HepG2 (cell line): ENCODE results near the gene CCM2. TPM values are rescaled to one million over a fixed set of nuclear protein-coding genes. Genes with fewer than 3 reads are reported as not detected.

Experiments
- ATAC-seq: fragments of 200-7000 bp; cut with Tn5 transposase; 3 replicates; pipeline ENCODE4 v1.9.1; 2020; ENCODE audit warnings: mild to moderate bottlenecking, moderate library complexity
- BruUV-seq: library from RNA; stranded (reverse); fragments of 400-500 nt; replicated peaks from 2 replicates; lab custom pipeline; 2021; lab: Mats Ljungman, UMichigan
- CTCF ChIA-PET: fragments of 300-600 bp; formaldehyde crosslinking; extraction: SDS; loops from one replicate; lab custom pipeline; 2021; ENCODE audit warnings: low total read pairs, inconsistent platforms, low intra/inter-chr PET ratio; lab: Yijun Ruan, JAX
- POLR2A ChIA-PET: fragments of 350-600 bp; sonication (Branson Sonifier 250); formaldehyde crosslinking; loops from one replicate; lab custom pipeline; 2020; ENCODE audit warnings: antibody characterized with exemption, inconsistent platforms; lab: Yijun Ruan, JAX
- DNase-seq: peaks from one replicate; pipeline ENCODE4 v3.0.0-alpha.2; 2015; ENCODE audit warnings: low spot score
- FAIRE-seq: peaks from 3 replicates; lab custom pipeline; 2011; peaks lifted over from hg19 to GRCh38; lab: Jason Lieb, UNC
- H2AFZ ChIP-seq: one replicate; pipeline ENCODE4 v1.6.1; 2011; ENCODE audit warnings: low read length, inconsistent platforms
- H3K27ac ChIP-seq: fragments of 300-600 bp; 3 replicates; pipeline ENCODE4 v1.8.0; 2011; ENCODE audit warnings: mixed run types, mild to moderate bottlenecking, mixed read lengths, low read length, inconsistent platforms; ENCODE audit not compliant: insufficient read depth; ENCODE audit errors: extremely low read length
- H3K27me3 ChIP-seq, 2 experiments: fragments of 200-600 bp in 1 of 2; 2 replicates in 1 of 2; 3 replicates in 1 of 2; pipeline versions ENCODE4 v1.6.0 to v1.8.0; 2011; ENCODE audit warnings: low read length in 2 of 2, mild to moderate bottlenecking in 2 of 2, moderate library complexity in 2 of 2, inconsistent platforms in 1 of 2; ENCODE audit not compliant: insufficient read depth in 2 of 2, control insufficient read depth in 1 of 2
- H3K36me3 ChIP-seq, 2 experiments: fragments of 200-600 bp in 1 of 2; replicated peaks in 1 of 2; 2 replicates in 1 of 2; 3 replicates in 1 of 2; pipeline versions ENCODE4 v1.5.1 to v1.8.0; 2011; ENCODE audit warnings: low read length in 2 of 2, inconsistent platforms in 1 of 2; ENCODE audit not compliant: insufficient read depth in 2 of 2, control insufficient read depth in 1 of 2
- H3K4me1 ChIP-seq: 2 replicates; pipeline ENCODE4 v1.5.1; 2012; ENCODE audit warnings: low read length, inconsistent platforms; ENCODE audit not compliant: insufficient read depth
- H3K4me2 ChIP-seq: 2 replicates; pipeline ENCODE4 v1.6.0; 2011; ENCODE audit warnings: low read depth, low read length, inconsistent platforms
- H3K4me3 ChIP-seq, 3 experiments: fragments of 200-600 bp in 1 of 3; sonication (generic), shearing (Covaris generic) in 1 of 3; replicated peaks in 1 of 3; 2 replicates each; pipeline ENCODE4 v1.5.1; 2011 to 2016; ENCODE audit warnings: low read length in 3 of 3, inconsistent platforms in 2 of 3, low read depth in 2 of 3, mild to moderate bottlenecking in 2 of 3, control low read depth in 1 of 3, mixed read lengths in 1 of 3; ENCODE audit not compliant: insufficient read depth in 1 of 3
- H3K79me2 ChIP-seq: one replicate; pipeline ENCODE4 v1.6.1; 2011; ENCODE audit warnings: low read length, inconsistent platforms; ENCODE audit not compliant: insufficient read depth
- H3K9ac ChIP-seq: 2 replicates; pipeline ENCODE4 v1.6.0; 2011; ENCODE audit warnings: mild to moderate bottlenecking, low read depth, low read length, inconsistent platforms; ENCODE audit not compliant: insufficient read depth
- H3K9me3 ChIP-seq: 2 replicates; pipeline ENCODE4 v1.5.1; 2012; ENCODE audit warnings: mild to moderate bottlenecking, low read length
- H4K20me1 ChIP-seq: 2 replicates; pipeline ENCODE4 v1.6.0; 2011; ENCODE audit warnings: inconsistent platforms, mild to moderate bottlenecking, low read length, moderate library complexity; ENCODE audit not compliant: insufficient read depth
- CTCF ChIP-seq: sonication (generic); formaldehyde crosslinking; IDR thresholded peaks from 2 replicates; pipeline ENCODE4 v1.5.0; 2020; ENCODE audit warnings: mild to moderate bottlenecking, missing genetic modification reagents, moderate library complexity
- HNF4A ChIP-seq: sonication (generic); formaldehyde crosslinking; IDR thresholded peaks from 2 replicates; pipeline ENCODE4 v1.4.0; 2020; ENCODE audit warnings: missing genetic modification reagents
- HNF4G ChIP-seq, 2 experiments: sonication (generic) in 1 of 2; formaldehyde crosslinking in 1 of 2; IDR thresholded peaks; 2 replicates each; pipeline versions ENCODE4 v1.4.0 to v1.6.1; 2011 to 2020; ENCODE audit warnings: borderline replicate concordance in 2 of 2, low read depth in 2 of 2, mild to moderate bottlenecking in 2 of 2, low read length in 1 of 2, missing genetic modification reagents in 1 of 2, moderate library complexity in 1 of 2
- HOXA3 ChIP-seq: sonication (generic); formaldehyde crosslinking; IDR thresholded peaks from 2 replicates; pipeline ENCODE4 v1.5.0; 2020; ENCODE audit warnings: missing genetic modification reagents
- RXRB ChIP-seq: IDR thresholded peaks from 2 replicates; pipeline ENCODE4 v1.6.1; 2016; ENCODE audit warnings: borderline replicate concordance, missing genetic modification reagents, missing compliant biosample characterization
- SMC3 ChIP-seq: IDR thresholded peaks from 2 replicates; pipeline ENCODE4 v1.6.1; 2011; ENCODE audit warnings: low read length, improper control_type of control experiment
- SRSF9 ChIP-seq: fragments of 200-400 bp; formaldehyde crosslinking; IDR thresholded peaks from 2 replicates; pipeline ENCODE4 v1.6.1; 2018; ENCODE audit warnings: borderline replicate concordance, mild to moderate bottlenecking, low read depth, low read length; ENCODE audit not compliant: insufficient read depth, poor library complexity, severe bottlenecking
- STAG1 ChIP-seq: sonication (generic); formaldehyde crosslinking; IDR thresholded peaks from 2 replicates; pipeline ENCODE4 v1.4.0; 2020; ENCODE audit warnings: missing genetic modification reagents
- THRA ChIP-seq: sonication (generic); formaldehyde crosslinking; IDR thresholded peaks from 2 replicates; pipeline ENCODE4 v1.4.0; 2020; ENCODE audit warnings: missing genetic modification reagents, borderline replicate concordance
- ZNF263 ChIP-seq: sonication (generic); formaldehyde crosslinking; IDR thresholded peaks from 2 replicates; pipeline ENCODE4 v1.4.0; 2020; ENCODE audit warnings: missing genetic modification reagents
- ZNF350 ChIP-seq: sonication (generic); formaldehyde crosslinking; IDR thresholded peaks from 2 replicates; pipeline ENCODE4 v1.4.0; 2020; ENCODE audit warnings: mild to moderate bottlenecking, low read depth, missing genetic modification reagents, borderline replicate concordance
- ZNF704 ChIP-seq: sonication (generic); formaldehyde crosslinking; IDR thresholded peaks from 2 replicates; pipeline ENCODE4 v1.8.1; 2023; ENCODE audit warnings: mild to moderate bottlenecking, inconsistent platforms, moderate library complexity, missing genetic modification reagents, borderline replicate concordance
- ZXDC ChIP-seq: sonication (generic); formaldehyde crosslinking; IDR thresholded peaks from 2 replicates; pipeline ENCODE4 v1.5.0; 2020; ENCODE audit warnings: mild to moderate bottlenecking, missing genetic modification reagents
- WGBS: methylation state at CpG from one replicate; pipeline ENCODE4 v1.1.6; 2017; ENCODE audit warnings: low lambda C conversion rate; 5-methylcytosine and 5-hydroxymethylcytosine counted together
- in situ Hi-C: cut with HindIII; loops from 2 replicates; pipeline ENCODE4 v1.10.0; 2017; ENCODE audit warnings: low pct_unique_long_range_greater_than_20kb; ENCODE audit not compliant: extremely low pct_ligation_motif_present
- intact Hi-C: fragments of 100-400 bp; cut with micrococcal nuclease; formaldehyde crosslinking; loops from one replicate; pipeline ENCODE4 v1.10.0; 2022; ENCODE audit not compliant: unreplicated experiment
- polyA plus RNA-seq, 8 experiments: library from polyadenylated mRNA; depleted of rRNA in 3 of 8; stranded (reverse) in 7 of 8; unstranded in 1 of 8; fragments of >200 nt; fragmentation: Illumina TruSeq in 4 of 8; extraction: Trizol in 4 of 8; gene quantifications; 2 replicates each; pipeline versions ENCODE4 v1.2.1 to v1.2.3, GENCODE V29; 2011 to 2016; ENCODE audit warnings: low read depth in 4 of 8, missing spikeins in 1 of 8, mixed read lengths in 1 of 8; ENCODE audit not compliant: insufficient read depth in 1 of 8
- total RNA-seq, 5 experiments: library from RNA; depleted of rRNA; stranded (reverse); fragments of >200 nt; fragmentation: Illumina TruSeq; extraction: Trizol; gene quantifications; 2 replicates each; pipeline ENCODE4 v1.2.3, GENCODE V29; 2016; ENCODE audit warnings: low read depth in 1 of 5

Gene CCM2
- total and polyA plus RNA-seq, 2 of the 13 experiments (the other 11 are each of a cell fraction or from before 2014, with no cell fraction given), result 13.7 to 15.8 TPM

GRCh38 chr7:44973610-44974401 lies 26.2 kb upstream of the CCM2 start:
- intact Hi-C loops, result loop anchor here (2.0 kb wide), 1 partner anchor 25 kb away; no protein-coding TSS in a partner anchor
- Histone ChIP-seq H3K4me1 (peaks cover 67% of the 10 kb centered on the region), H4K20me1 (no peaks in the 10 kb centered on the region), H2AFZ (no peak overlapping the region), H3K27ac (no peak overlapping the region), H3K4me2 (peak overlapping the region; percentile 84), H3K79me2 (no peaks in the 10 kb centered on the region), H3K36me3 (no peaks in the 10 kb centered on the region), H3K9ac (no peak overlapping the region), H3K4me3 (peak overlapping the region in 1 of 3 experiments; percentile 59; a peak in 1 of 6 replicates), H3K9me3 (no peaks in the 10 kb centered on the region), H3K27me3 (peaks cover 4 to 5% of the 10 kb centered on the region in 2 experiments; a peak in 2 of 5 replicates)
- ATAC-seq, result peak; percentile 22
- ChIA-PET CTCF (interaction anchor here (1.0 kb wide), 1 partner anchor 162 kb away, joined by 3 read pairs; no protein-coding TSS in a partner anchor), POLR2A (interaction anchor here (0.8 to 4.1 kb wide), 6 partner anchors 15 to 138 kb away, joined by 3 to 83 read pairs (median 10); partner anchors contain the start of genes CCM2, PURB and TBRG4)
- DNase-seq, result peak; percentile 34
- FAIRE-seq, result peak; percentile 26
- 51% methylated on average over 6 of the region's 10 CpGs for WGBS
- in situ Hi-C loops, result loop anchor here (25.0 kb wide), 1 partner anchor 288 kb away; no protein-coding TSS in a partner anchor
- no TSS peak for BruUV-seq
- no peak for TF ChIP-seq ZNF704 (CRISPR knock-in tag)
- TF ChIP-seq CTCF (CRISPR knock-in tag), result peak; percentile 64
- TF ChIP-seq THRA, result peak; percentile 49; the same call in 1 of the 2 replicates
- TF ChIP-seq ZNF350 (CRISPR knock-in tag), result 0 out of 2 replicates have a peak, but pooled peaks have one; percentile 4
- TF ChIP-seq SMC3, result peak; percentile 62; the same call in 1 of the 2 replicates
- 0 out of 2 replicates have a peak, but pooled peaks have one; percentile 17 for TF ChIP-seq RXRB (CRISPR knock-in tag)
- peak; percentile 67; the same call in 1 of the 2 replicates for TF ChIP-seq HNF4A
- TF ChIP-seq HOXA3 (CRISPR knock-in tag), result peak; percentile 18; the same call in 1 of the 2 replicates
- peak; percentile 31; the same call in 1 of the 2 replicates for TF ChIP-seq HNF4G (IDR thresholded peaks at IDR 0.05; ENCODE audit: borderline replicate concordance, low read depth, low read length)
- no peak for TF ChIP-seq HNF4G (CRISPR knock-in tag; IDR thresholded peaks at IDR 0.05; ENCODE audit: borderline replicate concordance, low read depth)
- TF ChIP-seq SRSF9, result no peak
- 0 out of 2 replicates have a peak, but pooled peaks have one; percentile 17 for TF ChIP-seq ZXDC (CRISPR knock-in tag)
- TF ChIP-seq ZNF263 (CRISPR knock-in tag), result peak; percentile 66; the same call in 1 of the 2 replicates
- TF ChIP-seq STAG1 (CRISPR knock-in tag), result peak; percentile 56
